ENCODE data around the gene AOAH. TPM values are rescaled to one million over a fixed set of nuclear protein-coding genes. Genes with fewer than 3 reads are reported as not detected.

Gene AOAH
- polyA plus RNA-seq, 6 donors from 2014 or later = 1.8 to 4.4 (median 2.3) TPM

GRCh38 chr7:36602934-36603887, 121.1 kb downstream of the AOAH start:
- Mint-ChIP-seq H3K4me1 (no peaks in the 10 kb centered on the region), H3K4me3 (no peak overlapping the region), H3K27me3 (peaks cover 0 to 8% (median 0%) of the 10 kb centered on the region in 3 donors), H3K27ac (peak overlapping the region in 1 of 6 donors; percentile 71), H3K9me3 (peaks cover 0 to 2% (median 0%) of the 10 kb centered on the region in 7 donors), H3K36me3 (no peaks in the 10 kb centered on the region)
- DNase-seq (no peak), ATAC-seq (ENCODE audit: low read depth in 2 of 2) (no peak)

DNA sequence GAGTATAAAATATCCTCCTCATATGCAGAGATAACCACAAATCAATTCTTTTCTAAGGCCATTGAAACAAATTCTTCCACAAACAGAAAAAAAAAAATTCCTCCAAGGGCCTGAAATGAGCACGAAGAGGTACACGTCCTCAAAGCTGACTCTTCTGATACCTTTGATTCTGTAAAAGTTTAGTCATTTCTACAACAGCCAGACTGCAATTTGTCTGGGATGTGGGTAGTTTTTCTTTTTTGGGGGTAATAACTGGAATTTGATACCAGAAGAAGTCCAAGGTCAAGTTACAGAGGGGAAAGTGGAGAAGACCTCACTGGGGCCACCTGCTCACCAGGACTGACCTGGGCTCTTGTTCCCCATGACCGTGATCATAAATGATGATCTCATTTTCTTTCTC, 121.8 kb downstream of the AOAH start:
- H3K36me3 Mint-ChIP-seq = no peaks in the 10 kb centered on the region
- H3K9me3 Mint-ChIP-seq = peaks cover 0 to 2% (median 0%) of the 10 kb centered on the region in 7 donors
- peaks cover 0 to 8% (median 0%) of the 10 kb centered on the region in 3 donors for H3K27me3 Mint-ChIP-seq
- H3K4me3 Mint-ChIP-seq = no peak overlapping the region
- no peak for DNase-seq
- no peak for ATAC-seq (ENCODE audit: low read depth in 2 of 2)
- no peak overlapping the region for H3K27ac Mint-ChIP-seq
- no peaks in the 10 kb centered on the region for H3K4me1 Mint-ChIP-seq

DNA sequence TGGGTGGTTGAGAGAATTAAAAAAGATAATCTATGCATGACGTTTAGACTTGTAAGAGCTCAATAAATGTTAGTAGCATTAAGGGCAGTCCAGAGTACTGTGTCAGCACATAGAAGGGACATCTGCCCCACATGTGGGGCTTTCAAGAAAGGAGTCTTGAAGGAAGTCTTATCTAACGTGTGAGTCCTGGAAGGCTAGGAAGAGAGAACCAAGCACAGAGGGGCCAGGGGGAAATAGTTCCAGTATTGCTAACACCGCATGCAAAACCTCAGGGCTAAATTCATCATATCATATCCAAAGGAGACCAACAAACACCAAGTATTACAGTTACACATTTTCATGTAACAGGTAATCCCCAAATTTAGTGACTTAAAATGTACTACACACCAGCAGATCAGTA, 122.7 kb downstream of the AOAH start:
- no peak overlapping the region for H3K4me3 Mint-ChIP-seq
- no peaks in the 10 kb centered on the region for H3K4me1 Mint-ChIP-seq
- no peak overlapping the region for H3K27ac Mint-ChIP-seq

DNA sequence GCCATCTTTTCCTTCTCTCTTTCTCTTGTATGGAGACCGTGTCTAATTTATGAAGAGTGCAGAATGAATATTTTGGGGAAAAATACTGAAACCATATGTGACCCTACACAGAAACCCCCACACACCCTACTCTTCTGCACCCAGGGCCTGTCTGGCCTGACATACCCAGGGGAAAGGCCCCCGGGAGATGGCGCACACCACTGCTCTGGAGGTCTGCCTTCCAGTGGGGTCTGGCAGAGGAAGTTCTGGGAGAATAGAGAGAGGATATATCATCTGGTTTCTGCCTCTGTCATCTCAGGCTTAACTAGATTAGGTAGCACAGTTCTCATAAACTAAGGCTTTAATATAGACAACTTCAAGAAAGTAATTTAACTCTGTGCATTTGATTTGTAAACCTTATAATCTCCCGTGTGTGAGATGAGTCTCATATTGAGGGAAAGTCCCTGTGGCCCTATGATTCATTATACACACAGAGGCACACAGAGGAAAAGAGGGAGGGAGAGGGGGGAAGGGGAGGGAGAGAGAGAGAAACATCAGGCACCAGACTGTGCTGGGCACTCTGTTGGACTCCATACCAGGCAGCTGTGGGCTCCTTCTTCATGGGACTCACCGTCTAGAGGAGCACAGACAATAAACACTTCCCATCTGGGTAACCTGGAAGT, 123.3 kb downstream of the AOAH start:
- peaks cover 0 to 8% (median 0%) of the 10 kb centered on the region in 3 donors for H3K27me3 Mint-ChIP-seq
- DNase-seq = no peak
- H3K27ac Mint-ChIP-seq = no peak overlapping the region
- no peaks in the 10 kb centered on the region for H3K4me1 Mint-ChIP-seq
- no peaks in the 10 kb centered on the region for H3K36me3 Mint-ChIP-seq
- H3K4me3 Mint-ChIP-seq = no peak overlapping the region
- no peak for ATAC-seq (ENCODE audit: low read depth in 2 of 2)
- peaks cover 0 to 2% (median 0%) of the 10 kb centered on the region in 7 donors for H3K9me3 Mint-ChIP-seq

More for the DNA sequence above, 122.7 kb downstream of the AOAH start:
- H3K9me3 Mint-ChIP-seq = peaks cover 0 to 2% (median 0%) of the 10 kb centered on the region in 7 donors
- no peaks in the 10 kb centered on the region for H3K36me3 Mint-ChIP-seq
- ATAC-seq (ENCODE audit: low read depth in 2 of 2) (no peak), DNase-seq (no peak)
- peaks cover 0 to 8% (median 0%) of the 10 kb centered on the region in 3 donors for H3K27me3 Mint-ChIP-seq

GRCh38 chr7:36600314-36600682, 124.0 kb downstream of the AOAH start:
- no peak for ATAC-seq (ENCODE audit: low read depth in 2 of 2)
- H3K27me3 Mint-ChIP-seq = peaks cover 0 to 8% (median 0%) of the 10 kb centered on the region in 3 donors
- DNase-seq = no peak
- no peaks in the 10 kb centered on the region for H3K4me1 Mint-ChIP-seq
- no peak overlapping the region for H3K27ac Mint-ChIP-seq
- no peak overlapping the region for H3K4me3 Mint-ChIP-seq
- no peaks in the 10 kb centered on the region for H3K36me3 Mint-ChIP-seq
- peaks cover 0 to 2% (median 0%) of the 10 kb centered on the region in 7 donors for H3K9me3 Mint-ChIP-seq

GRCh38 chr7:36599645-36600313, 124.5 kb downstream of the AOAH start:
- Mint-ChIP-seq H3K9me3 (peaks cover 0 to 2% (median 0%) of the 10 kb centered on the region in 7 donors), H3K27ac (no peak overlapping the region), H3K4me1 (no peaks in the 10 kb centered on the region), H3K27me3 (peaks cover 0 to 3% (median 0%) of the 10 kb centered on the region in 3 donors), H3K36me3 (no peaks in the 10 kb centered on the region), H3K4me3 (no peak overlapping the region)
- no peak for DNase-seq
- no peak for ATAC-seq (ENCODE audit: low read depth in 2 of 2)

- H3K4me1 Mint-ChIP-seq = no peaks in the 10 kb centered on the region
- H3K36me3 Mint-ChIP-seq = no peaks in the 10 kb centered on the region
- no peak for ATAC-seq (ENCODE audit: low read depth in 2 of 2)
These were observed 126.1 kb downstream of the AOAH start for GRCh38 chr7:36598054-36598674.

DNA sequence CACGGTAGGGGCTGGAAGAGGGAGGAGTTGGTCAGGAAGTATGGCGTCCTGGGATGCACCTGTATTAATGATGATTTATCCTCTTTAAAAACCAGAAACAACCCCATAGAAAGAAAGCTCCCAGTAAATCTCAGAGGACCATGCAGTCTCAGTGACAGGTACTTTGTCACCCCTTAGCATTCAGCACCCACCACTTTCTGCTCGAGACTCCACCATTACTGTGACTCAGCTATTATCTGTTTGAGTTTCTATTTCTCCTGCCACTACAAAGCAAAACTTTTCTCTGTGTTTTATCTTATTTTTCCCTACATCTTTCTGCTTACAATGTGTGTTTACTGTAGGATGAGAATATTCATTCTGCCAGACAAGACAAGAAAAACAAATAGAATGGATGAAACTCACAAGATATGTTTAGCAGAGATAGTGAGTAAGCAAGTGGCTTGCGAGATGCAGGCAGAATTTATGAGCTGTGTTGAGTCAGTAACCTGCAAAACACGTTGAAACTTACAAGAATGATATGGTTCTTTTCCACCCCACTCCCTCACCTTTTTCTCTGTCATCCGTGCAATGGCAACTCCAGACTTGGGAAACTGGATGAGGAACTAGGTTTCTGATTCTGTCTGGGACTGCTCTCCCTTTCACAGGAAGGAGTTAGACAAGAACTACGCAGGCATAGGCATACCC, 127.1 kb downstream of the AOAH start:
- Mint-ChIP-seq H3K4me1 (no peaks in the 10 kb centered on the region), H3K4me3 (no peak overlapping the region), H3K9me3 (peaks cover 0 to 1% (median 0%) of the 10 kb centered on the region in 7 donors), H3K36me3 (no peaks in the 10 kb centered on the region), H3K27me3 (no peaks in the 10 kb centered on the region), H3K27ac (no peak overlapping the region)
- DNase-seq (no peak), ATAC-seq (ENCODE audit: low read depth in 2 of 2) (no peak)

More at GRCh38 chr7:36598054-36598674, 126.1 kb downstream of the AOAH start:
- Mint-ChIP-seq H3K9me3 (peaks cover 0 to 1% (median 0%) of the 10 kb centered on the region in 7 donors), H3K4me3 (no peak overlapping the region), H3K27ac (no peak overlapping the region), H3K27me3 (no peaks in the 10 kb centered on the region)
- DNase-seq = no peak

- Mint-ChIP-seq H3K36me3 (peaks cover 5 to 9% of the 10 kb centered on the region in 2 donors), H3K27ac (no peak overlapping the region), H3K27me3 (no peaks in the 10 kb centered on the region), H3K4me3 (no peak overlapping the region), H3K9me3 (peaks cover 4 to 12% (median 6%) of the 10 kb centered on the region in 7 donors), H3K4me1 (no peaks in the 10 kb centered on the region)
- DNase-seq (no peak), ATAC-seq (ENCODE audit: low read depth in 2 of 2) (no peak)
These were observed 129.8 kb downstream of the AOAH start for GRCh38 chr7:36594445-36594844.

DNA sequence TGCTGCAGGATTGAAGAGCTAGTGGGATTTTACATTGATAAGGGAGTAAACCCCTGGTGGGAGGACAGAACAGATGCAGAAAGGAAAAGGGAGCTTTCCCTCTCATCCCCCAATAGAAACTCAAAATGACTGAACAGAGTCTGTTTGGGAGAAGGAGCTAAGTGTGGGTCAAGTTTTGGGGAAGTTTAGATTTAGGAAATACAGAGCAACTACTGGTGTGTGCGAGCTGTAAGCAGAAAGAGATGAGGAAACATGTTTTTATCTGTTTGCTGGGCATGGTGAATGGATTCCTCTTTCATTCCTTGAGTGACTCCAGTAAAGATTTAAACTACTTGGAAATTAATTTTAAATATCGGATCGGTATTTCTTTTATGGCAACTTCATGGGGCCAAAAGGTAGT, 132.7 kb downstream of the AOAH start:
- H3K27me3 Mint-ChIP-seq = peaks cover 0 to 1% (median 0%) of the 10 kb centered on the region in 3 donors
- H3K9me3 Mint-ChIP-seq = peaks cover 4 to 12% (median 6%) of the 10 kb centered on the region in 7 donors
- no peak overlapping the region for H3K4me3 Mint-ChIP-seq
- no peak for ATAC-seq (ENCODE audit: low read depth in 2 of 2)
- H3K4me1 Mint-ChIP-seq = no peaks in the 10 kb centered on the region
- peaks cover 5 to 9% of the 10 kb centered on the region in 2 donors for H3K36me3 Mint-ChIP-seq
- no peak for DNase-seq
- no peak overlapping the region for H3K27ac Mint-ChIP-seq

GRCh38 chr7:36589391-36589790, 134.9 kb downstream of the AOAH start:
- Mint-ChIP-seq H3K27ac (peak overlapping the region in 1 of 6 donors; percentile 16), H3K9me3 (peaks cover 4 to 12% (median 6%) of the 10 kb centered on the region in 7 donors), H3K4me1 (no peaks in the 10 kb centered on the region), H3K27me3 (peaks cover 0 to 14% (median 0%) of the 10 kb centered on the region in 3 donors), H3K4me3 (no peak overlapping the region), H3K36me3 (peaks cover 5 to 9% of the 10 kb centered on the region in 2 donors)
- ATAC-seq (ENCODE audit: low read depth in 2 of 2) (no peak), DNase-seq (no peak)

GRCh38 chr7:36583318-36583717, 141.0 kb downstream of the AOAH start:
- ATAC-seq (ENCODE audit: low read depth in 2 of 2) = no peak
- H3K27me3 Mint-ChIP-seq = peaks cover 0 to 14% (median 0%) of the 10 kb centered on the region in 3 donors
- no peak for DNase-seq

More at GRCh38 chr7:36583318-36583717, 141.0 kb downstream of the AOAH start:
- Mint-ChIP-seq H3K36me3 (peaks cover 0 to 17% of the 10 kb centered on the region in 2 donors), H3K9me3 (peaks cover 2 to 14% (median 9%) of the 10 kb centered on the region in 7 donors), H3K4me3 (no peak overlapping the region), H3K4me1 (no peaks in the 10 kb centered on the region), H3K27ac (no peak overlapping the region)
